HG02938 (cell line): Measurements from ENCODE around the gene SIGLEC6.

Experiments used
- ATAC-seq: cut with Tn5 transposase; IDR thresholded peaks from one replicate; pipeline ENCODE4 v1.9.1; 2021; ENCODE audit warnings: mild to moderate bottlenecking, moderate library complexity; ENCODE audit not compliant: unreplicated experiment

Gene SIGLEC6

DNA sequence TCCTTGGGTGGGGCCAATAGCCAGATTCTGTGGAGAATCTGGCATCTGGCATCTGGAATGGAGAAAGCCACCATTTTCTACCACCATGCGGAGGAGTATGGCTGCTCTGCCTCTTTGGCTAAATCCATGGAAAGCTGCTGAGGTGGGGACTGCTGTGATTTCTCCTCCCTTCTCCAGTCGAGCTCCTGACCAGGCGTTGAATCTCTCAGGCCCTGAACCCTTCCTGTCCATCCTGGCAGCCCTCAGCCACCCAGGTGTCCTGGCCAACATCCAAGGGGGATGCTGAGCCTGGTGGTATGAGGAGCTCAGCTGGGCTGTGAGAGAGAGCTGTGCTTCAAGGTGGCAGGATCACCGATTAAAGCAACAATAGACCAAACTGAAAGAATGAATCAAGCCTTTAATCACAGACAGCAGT is 17.4 kb upstream of the SIGLEC6 start:
- ATAC-seq: no peak

DNA sequence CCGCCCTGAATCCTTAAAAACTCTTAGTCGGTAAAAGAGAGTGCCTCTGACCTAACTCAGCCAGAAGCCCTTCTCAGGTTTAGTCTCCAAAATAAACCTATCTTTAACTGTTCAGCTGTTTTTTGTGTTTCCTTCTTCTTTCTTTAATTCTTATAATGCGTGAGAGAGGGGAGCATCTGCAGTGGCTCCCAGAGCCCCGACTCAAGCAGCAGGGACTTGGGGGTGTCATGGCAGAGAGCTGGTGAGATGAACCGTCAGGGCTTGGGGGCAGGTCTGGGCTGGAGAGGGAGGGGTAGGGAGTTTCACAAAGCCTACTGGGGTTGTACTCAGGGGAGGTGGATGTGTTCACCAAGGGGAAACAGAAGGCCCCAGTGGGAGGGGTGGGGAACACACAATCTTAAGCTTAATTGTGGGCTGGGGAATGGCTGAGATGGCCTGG is 16.8 kb upstream of the SIGLEC6 start:
- no peak for ATAC-seq

DNA sequence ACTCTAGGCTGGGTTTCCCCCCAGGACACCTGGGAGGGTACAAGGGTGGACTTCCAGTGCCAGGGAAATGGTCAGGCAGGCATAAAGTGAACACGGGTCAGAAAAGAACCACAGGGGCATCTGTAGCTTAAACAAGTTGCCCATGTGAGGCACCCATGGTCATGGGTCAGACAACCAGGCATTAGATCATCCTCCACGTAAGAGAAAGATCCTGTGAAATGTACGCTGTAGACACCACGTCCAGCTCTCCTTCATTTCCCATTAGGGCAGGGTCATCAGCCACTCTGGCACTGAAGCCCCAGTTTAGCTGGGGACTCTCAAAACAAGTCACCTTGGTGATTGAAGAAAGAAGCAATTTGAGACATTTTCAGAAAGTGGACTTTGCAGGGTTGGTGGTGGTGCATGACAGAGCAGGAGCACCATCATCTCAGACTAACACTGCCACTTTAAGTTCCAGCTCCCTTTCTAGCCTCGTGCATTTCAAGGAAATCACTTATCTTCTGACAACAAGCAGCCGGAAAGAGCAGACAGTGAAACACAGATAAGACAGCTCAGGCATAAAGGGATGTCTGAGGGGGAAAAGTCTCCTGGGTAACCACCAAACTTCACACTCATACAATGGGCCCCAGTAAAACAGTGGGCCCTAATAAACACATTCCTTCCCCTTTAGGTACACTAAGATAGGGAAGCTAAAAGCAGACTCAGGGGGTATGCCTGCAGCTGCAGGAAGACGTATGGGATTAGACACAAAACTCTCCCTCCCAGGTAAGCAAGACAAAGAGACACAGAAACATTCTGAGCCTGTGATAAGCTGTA is 16.1 kb upstream of the SIGLEC6 start:
- ATAC-seq: no peak

DNA sequence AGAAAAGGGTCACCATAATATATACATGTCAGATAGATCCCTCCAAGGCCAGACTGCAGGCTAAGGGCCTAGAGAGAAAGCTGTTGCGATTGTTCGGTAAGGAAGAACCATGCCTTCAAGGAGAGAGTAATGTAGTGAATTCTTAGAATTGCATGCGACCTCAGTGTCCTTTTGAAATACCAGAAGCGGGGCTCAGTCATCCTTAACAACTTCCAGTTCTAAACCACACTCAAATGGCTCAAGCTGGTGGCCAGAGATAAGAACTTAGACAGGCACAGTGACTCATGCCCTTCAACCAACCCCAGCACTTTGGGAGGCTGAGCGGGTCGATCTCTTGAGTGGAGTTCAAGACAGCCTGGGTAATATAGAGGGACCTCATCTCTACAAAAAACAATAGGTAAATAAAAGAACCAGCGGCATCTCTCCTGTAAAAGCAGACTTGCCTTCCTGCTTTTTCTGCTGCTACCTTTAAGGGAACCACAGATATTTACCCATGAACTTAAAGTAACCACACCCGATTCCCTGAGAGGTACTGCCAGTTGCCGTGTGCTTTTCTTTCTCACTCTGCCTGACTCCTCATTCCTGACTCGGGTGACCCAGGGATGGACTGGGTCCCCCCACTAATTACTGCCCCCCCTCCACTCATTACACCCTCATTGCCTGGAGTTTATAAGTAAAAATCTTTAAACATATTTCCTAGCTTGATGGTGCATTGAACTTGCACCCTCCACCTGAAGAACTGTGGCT is 15.4 kb upstream of the SIGLEC6 start:
- ATAC-seq: no peak

DNA sequence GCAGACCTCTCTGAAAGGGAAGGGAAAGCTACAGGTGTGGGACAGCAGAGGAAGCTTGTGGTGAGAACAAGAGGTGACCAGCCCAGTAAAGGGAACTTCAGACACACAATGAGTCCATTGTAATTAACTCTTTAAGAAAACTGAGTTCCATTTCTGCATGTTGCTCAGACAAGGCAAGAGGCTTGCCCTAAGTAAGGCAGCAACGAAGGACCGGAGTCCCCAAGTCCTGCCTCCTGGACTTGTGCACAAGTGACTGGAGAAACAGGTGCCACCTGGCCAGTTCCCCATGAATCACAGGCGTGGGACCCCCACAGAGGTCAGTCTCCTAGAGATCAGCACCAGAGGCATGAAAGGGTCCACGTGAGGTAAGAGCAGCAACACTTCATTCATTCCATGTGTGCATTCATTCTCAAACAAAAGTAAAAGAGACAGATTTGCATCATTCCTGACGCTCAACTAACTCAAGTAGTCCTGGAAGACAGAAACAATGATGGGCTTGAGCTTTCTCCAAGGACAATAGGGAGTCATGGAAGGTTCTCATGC is 14.7 kb upstream of the SIGLEC6 start:
- ATAC-seq: no peak

DNA sequence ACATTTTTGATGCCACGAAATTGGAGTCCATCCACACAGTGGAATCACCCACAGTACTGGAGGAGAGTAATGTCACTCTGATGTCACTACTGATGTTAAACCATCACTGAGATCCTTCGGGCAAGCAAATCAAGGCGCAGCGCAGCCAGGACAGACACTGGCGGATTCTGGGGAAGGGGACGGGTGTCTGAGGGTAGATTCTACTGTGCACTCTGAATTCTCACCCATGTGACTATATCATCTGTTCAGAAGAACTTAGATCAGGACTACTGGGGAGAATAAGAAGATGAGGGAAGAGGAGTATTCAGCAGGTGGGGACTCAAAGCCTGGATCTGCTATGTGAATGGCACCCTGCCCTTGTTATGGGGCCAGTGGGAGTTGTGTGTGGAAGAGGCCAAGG is 12.6 kb upstream of the SIGLEC6 start:
- ATAC-seq: no peak

DNA sequence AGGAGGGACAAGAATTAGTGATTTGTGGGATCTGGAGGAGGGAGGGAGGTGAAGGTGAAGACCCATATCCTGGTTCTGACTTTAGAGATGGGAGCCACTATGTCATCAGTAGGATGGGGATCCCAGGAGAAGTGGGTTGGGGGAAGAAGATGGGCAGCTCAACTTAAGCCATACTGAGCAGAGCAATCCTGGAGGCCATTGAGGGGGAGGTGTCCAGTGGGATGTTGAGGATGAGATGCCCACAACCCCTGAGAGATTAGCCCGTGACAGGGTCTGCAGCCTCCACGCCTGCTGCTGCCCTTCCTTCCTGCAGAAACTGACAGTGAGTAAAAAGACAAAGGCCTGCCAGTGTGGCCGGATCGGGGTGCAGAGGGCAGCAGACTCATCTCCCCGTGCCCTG is 11.2 kb upstream of the SIGLEC6 start:
- ATAC-seq: no peak

DNA sequence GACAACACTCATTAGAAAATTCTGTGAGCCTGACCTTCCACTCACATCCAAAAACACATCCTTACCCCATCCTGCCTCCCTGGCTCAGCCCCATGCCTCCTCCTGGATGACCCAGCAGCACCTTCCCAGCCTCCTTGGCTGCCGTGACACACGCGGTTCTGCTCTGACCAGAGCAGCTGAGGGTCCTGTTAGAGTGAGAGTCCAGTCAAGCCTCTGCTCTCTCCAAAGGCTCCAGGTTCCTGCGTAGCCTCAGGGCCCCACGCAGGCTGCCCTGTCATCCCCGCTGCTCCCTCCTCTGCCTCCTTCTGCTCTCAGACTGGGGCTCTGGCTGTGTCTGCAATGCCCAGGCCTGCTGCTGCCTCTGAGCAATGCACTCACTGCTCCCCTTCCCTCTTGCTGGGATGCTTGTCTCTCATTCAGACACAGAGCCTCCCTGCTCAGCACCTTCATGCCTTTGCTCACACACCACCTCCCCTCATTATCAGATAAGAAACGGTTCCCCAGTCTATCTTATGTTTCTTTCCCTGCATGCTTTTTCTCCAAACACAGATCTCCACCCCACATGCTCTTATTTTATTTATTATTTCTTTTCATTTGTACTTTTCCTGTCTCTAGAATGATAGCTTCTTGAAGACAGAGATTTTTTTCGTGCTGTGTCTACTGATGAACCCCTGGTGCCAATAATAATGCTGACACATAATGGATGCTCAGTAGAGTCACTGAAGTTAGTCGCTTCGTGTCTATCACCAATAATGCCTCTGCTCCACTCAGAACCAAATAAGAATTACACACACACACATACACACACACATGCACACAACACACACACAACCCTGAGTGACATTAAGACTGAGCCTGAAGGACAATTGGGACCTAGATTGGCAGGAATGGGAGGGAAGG is 10.2 kb upstream of the SIGLEC6 start:
- ATAC-seq: no peak

DNA sequence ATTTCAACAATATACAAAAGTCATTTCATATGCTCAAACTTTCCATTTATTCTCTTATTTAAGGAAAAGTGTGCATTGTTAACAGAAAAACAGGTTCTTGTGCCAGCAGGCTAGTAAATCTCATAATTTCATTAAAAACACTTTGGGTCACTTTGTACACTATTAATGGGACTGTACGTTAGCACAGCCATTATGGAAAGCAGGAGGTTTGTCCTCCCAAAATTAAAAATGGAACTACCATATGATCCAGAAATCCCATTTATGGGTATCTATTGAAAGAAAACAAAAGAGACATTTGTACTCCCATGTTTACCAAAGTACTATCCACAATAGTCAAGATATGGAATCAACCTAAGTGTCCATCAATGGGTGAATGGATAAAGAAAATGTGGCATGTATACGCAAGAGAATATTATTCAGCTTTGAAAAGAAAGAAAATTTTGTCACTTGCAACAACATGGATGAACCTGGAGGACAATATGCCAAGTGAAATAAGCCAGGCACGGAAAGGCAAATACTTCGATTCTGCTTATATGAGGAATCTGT is 8.4 kb upstream of the SIGLEC6 start:
- no peak for ATAC-seq

DNA sequence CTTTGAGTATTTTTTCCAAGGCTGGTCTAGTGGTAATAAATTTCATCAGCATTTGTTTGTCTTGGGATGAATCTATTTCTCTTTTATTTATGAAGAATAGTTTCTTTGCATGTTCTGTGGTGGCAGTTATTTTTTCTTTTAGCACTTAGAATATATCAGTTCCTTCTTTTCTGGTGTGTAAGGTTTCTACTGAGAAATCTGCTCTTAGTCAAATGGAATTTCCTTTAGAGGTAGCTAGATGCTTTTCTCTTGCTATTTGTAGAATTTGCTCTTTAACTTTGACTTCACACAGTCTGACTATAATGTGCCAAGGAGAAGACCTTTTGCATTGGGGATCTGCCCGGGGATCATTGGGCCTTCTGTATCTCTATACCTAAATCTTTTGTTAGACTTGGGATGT is 4.1 kb upstream of the SIGLEC6 start:
- ATAC-seq: no peak

DNA sequence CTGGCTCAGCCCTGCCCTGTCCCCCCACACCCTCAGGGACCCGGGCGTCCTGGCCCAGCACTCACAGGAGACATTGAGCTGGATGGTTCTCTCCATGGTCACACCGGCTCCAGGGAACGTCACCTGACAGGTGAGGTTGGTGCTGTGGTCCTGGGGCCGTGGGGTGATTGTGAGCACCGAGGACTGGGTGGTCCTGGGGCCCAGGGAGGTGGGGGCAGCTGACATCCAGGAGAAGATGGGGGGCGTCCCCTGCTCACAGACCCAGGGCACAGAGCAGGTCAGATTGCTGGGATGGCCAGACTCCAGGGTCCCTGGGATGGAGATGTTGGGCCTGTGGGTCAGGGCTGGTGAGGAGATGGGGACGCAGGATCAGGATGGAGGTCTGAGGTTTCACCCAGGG is 854 bp downstream of the SIGLEC6 start:
- ATAC-seq: no peak

DNA sequence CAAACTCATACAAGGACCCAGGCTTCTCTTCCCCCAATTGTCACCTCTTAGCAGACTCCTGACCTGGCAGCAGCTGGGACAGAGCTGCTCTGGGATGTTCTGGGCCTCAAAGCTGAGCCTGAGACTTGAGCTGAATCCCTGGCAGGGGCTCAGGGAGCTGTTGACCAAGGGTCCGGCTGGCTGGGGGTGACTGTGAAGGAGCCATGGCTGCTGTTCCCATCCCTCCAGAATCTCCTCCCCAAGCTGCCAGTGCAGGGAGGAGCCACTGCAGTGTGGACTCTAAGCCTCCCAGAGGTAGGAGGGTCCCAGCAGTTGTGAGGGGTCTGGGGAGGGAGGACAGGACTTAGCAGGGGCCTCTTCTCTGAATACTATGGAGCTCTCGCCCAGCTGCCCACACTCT is 2.2 kb downstream of the SIGLEC6 start:
- ATAC-seq: no peak

DNA sequence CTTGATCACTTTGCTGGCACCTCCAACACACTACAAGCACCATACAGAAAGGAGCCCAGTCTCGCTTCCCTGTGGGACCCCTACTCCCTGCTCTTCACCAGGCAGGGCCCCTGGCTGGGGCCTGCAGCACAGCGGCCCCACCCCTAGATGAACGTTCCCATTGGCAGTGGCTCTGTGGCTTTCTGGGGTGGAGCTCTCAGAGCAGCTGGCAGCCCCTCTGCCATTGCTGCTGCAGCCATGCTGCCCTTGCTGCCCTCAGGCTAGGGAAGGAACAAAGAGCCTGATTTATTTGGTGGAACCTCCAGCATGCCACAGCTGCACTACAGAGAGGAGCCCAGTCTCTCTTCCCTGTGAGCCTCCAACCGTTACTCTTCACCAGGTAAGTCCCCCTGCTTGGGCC is 5.8 kb downstream of the SIGLEC6 start:
- no peak for ATAC-seq

DNA sequence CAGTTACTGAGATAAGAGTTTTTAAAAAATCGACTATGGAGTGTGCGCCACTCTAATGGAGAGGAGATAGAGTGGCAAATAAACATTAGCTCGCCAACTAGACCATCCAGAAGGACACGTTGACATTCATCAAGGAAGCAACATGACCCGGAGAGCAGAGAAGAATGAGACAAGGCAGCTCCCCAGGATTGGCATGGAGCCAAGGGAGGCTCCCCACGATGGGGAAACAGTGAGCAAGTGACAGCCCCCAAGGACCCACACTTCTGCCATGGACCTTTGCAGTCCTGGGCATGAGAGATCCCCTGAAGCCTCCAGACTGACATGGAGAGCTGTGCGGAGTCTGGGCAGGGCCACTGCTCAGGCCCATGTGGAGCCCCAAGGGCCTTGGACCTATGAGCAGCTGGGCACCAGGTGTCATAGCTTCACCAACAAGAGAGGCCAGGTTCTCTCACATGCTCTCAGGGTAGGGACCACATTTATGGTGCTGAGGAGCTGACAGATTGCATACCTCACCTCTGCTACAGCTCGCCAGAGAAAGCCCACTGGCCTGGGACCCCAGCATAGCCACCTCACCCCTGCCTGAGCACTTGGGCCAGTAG is 6.7 kb downstream of the SIGLEC6 start:
- no peak for ATAC-seq

DNA sequence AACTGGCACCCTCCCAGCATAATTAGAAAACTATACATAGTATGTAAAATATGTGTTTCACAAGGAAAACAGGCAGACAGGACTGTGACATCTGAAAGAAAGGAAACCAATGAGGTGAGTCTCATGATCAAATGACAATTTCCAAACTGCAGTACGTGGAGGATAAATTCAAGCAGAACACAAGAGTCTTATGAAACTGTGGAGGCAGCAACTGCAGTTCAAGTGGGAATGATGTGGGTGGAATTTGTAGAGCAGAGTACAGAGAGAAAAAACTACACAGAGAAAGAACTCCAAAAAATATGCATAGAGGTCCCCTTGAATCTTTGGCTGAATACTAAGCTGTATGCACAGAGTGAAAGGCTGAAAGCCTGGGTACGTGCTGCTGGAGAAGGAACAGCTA is 9.7 kb downstream of the SIGLEC6 start:
- ATAC-seq: no peak

DNA sequence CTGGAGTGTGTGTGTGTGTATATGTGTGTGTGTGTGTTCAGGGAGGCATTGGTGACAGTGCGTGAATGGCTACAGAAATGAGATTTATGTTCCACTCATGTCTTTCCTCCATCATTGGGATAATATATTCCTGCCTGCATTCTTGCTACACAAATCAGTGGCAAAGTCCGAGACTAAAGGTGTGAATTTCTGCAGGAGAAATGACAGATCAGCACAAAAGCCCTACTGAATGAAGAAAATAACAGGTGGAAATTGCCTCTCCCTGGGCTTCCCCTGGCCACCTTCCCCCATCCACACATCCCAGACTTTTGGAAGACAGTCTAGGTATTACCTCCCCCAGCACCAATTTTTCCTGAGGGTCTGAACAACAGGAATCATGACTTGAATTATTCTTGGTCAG is 10.1 kb downstream of the SIGLEC6 start:
- no peak for ATAC-seq

DNA sequence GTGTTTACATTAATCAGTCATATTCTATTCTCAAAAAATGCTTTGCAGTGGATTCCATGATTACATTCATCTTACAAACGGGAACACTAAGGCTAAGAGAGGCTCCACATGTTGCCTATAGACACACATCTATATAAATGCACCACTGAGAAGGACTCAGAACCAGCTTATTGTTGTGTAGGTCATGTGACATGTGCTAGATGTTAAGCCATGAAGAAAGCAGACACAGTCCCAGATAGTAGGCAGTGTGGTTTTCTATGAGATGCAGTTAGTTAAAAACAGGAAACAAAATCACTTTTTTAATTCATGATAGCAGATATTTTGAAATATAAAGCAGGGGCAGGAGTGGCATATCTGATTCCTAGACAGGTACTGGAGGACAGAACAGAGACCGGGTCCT is 10.7 kb downstream of the SIGLEC6 start:
- no peak for ATAC-seq

DNA sequence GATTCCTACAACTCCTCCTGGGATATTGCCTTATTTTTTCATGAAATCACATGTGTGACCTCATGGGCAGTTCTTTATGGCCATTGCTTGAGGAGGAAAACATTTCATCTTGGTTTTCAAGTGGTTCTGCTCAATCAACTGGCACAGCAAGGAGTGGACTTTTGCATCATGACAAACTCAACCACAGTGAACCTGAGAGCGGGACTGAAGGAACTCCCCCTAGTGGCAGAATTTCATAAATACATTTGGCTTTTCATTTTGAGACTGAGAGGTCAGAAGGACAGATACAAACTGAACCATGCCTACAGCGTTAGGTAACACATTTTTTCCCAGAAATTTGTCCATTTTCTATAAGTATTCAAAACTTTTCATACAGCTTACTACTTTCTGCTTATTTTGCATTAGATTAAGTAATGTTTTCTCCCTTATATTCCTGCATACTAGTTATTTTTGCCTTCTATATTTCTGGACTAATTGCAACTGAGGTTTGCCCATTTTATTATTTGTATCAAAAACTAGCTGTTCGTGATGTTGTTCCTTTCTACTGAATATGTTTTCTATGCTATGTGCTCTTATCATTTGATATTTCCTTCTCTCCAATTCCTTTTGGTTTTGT is 16.5 kb downstream of the SIGLEC6 start:
- ATAC-seq: no peak

DNA sequence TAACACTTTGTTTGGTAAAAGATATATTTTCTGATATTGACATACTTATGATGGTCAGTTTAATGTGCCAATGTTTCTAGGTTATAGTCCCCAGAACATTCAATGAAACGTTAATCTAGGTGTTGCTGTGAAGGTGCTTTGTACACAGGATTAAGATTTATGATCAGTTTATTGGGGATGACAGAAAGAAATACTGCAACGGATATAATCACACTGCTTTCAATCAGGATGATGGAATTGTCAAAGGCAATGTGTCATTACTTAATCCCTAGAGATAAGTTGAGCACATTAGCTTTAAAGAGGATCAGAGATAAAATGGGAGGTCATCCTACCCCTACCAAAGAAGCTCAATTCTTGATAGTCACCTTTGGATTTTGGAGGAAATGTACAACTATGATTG is 17.5 kb downstream of the SIGLEC6 start:
- ATAC-seq: no peak

DNA sequence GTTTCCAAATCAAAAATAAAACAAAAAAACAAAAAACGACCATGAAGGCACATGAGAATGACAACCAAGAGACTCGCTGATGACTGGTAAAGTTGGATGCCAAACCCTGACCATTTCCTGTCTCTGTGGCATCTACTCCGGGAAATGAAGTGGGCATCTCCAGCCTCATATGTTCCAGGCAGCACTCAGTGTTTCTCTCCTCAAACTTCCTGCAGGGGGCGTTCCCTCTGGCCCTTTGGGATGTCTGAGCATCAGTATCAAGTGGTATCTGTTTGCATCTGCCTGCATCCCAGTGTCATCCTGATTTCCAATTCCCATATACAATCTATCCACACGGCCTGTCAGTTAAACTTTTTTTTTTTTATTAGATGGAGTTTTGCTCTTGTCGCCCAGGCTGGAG is 20.1 kb downstream of the SIGLEC6 start:
- no peak for ATAC-seq
